Activated CD8-positive, alpha-beta T cell treated with anti-CD3 and anti-CD28 coated beads for 36 hours (primary cell): ENCODE data around the gene IL17REL. TPM values are rescaled to one million over a fixed set of nuclear protein-coding genes. Genes with fewer than 3 reads are reported as not detected.

Experiments
- ATAC-seq: fragments of 200-7000 bp; cut with Tn5 transposase; one replicate; pipeline ENCODE4 v1.10.0; 2021; ENCODE audit warnings: mild to moderate bottlenecking, moderate library complexity
- CTCF ChIA-PET: fragments of 350-600 bp; sonication (Branson Sonifier 250); formaldehyde crosslinking; loops from one replicate; lab custom pipeline; 2021; ENCODE audit warnings: antibody characterized with exemption; lab: Charles Lee
- POLR2A ChIA-PET: fragments of 350-600 bp; sonication (Branson Sonifier 250); formaldehyde crosslinking; loops from one replicate; lab custom pipeline; 2021; ENCODE audit warnings: antibody characterized with exemption; lab: Charles Lee
- DNase-seq: peaks from one replicate; pipeline ENCODE4 v3.0.0-alpha.2; 2020
- H3K27ac Mint-ChIP-seq: one replicate; pipeline ENCODE4 v1.8.0; 2021; ENCODE audit warnings: mild to moderate bottlenecking, mixed read lengths
- H3K27me3 Mint-ChIP-seq: one replicate; pipeline ENCODE4 v1.8.0; 2021; ENCODE audit warnings: mixed read lengths
- H3K36me3 Mint-ChIP-seq: one replicate; pipeline ENCODE4 v1.8.0; 2021; ENCODE audit warnings: low read depth, mixed read lengths
- H3K4me1 Mint-ChIP-seq: one replicate; pipeline ENCODE4 v1.8.0; 2021; ENCODE audit warnings: low read depth, mixed read lengths
- H3K4me3 Mint-ChIP-seq: one replicate; pipeline ENCODE4 v1.8.0; 2021; ENCODE audit warnings: mild to moderate bottlenecking, moderate library complexity, mixed read lengths
- H3K9me3 Mint-ChIP-seq: one replicate; pipeline ENCODE4 v1.8.0; 2021; ENCODE audit warnings: mixed read lengths
- intact Hi-C: fragments of 100-400 bp; cut with micrococcal nuclease; formaldehyde crosslinking; loops from one replicate; pipeline ENCODE4 v1.10.0; 2022
- total RNA-seq, 2 experiments: library from RNA; stranded (reverse); gene quantifications; one replicate each; pipeline ENCODE4 v1.2.3, GENCODE V29; 2021
- TF ChIP-seq, protein P1 (sequence below): fragments of 200-600 bp; IDR thresholded peaks from one replicate; pipeline ENCODE4 v1.8.0; 2022; ENCODE audit warnings: antibody characterized with exemption, mild to moderate bottlenecking

IL17REL gene
- total RNA-seq, 2 experiments from 2014 or later = 0.14 TPM; not detected in 1

DNA sequence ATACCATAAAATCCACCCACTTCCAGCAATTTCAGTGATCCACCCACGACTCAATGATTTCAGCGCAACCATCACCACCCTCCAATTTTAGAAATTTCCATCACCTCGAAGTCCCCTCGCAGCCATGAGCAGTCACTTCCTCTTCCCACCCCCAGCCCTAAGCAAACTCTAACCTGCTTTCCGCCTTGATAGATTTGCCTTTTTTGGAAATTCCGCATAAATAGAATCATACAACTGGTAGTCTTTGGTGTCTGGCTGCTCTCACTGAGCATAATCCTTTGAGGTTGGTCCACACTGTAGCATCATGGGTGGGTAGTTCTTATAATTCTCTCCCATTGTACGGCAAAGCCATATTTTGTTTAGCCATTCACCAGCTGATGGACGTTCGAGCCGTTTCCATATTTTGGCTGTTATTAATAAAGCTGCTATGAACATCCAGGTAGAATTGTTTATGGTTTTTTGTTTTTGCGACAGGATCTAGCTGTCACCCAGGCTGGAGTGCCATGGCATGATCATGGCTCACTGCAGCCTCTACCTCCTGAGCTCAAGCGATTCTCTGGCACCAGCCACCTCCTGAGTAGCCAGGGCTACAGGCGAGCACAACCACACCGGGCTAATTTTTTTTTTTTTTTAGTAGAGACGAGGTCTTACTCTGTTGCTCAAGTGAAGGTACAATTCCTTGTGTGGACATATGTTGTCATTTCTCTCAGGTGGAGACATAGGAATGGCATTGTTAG is 36.0 kb downstream of the IL17REL start:
- intact Hi-C loops = no loop called here
- H3K36me3 Mint-ChIP-seq = peaks cover 31% of the 10 kb centered on the region
- DNase-seq = peak; percentile 79
- POLR2A ChIA-PET = interaction anchor here (0.7 to 1.4 kb wide), 4 partner anchors 9 to 215 kb away, joined by 3 to 7 read pairs (median 4); no protein-coding TSS in a partner anchor
- H3K4me3 Mint-ChIP-seq = peak overlapping the region; percentile 1
- peak; percentile 62 for ATAC-seq
- H3K9me3 Mint-ChIP-seq = peaks cover 27% of the 10 kb centered on the region
- peak overlapping the region; percentile 96 for H3K27ac Mint-ChIP-seq
- CTCF ChIA-PET = interaction anchor here (0.7 to 1.6 kb wide), 4 partner anchors 9 to 54 kb away, joined by 3 to 9 read pairs (median 4); no protein-coding TSS in a partner anchor
- TF ChIP-seq, protein P1, sequence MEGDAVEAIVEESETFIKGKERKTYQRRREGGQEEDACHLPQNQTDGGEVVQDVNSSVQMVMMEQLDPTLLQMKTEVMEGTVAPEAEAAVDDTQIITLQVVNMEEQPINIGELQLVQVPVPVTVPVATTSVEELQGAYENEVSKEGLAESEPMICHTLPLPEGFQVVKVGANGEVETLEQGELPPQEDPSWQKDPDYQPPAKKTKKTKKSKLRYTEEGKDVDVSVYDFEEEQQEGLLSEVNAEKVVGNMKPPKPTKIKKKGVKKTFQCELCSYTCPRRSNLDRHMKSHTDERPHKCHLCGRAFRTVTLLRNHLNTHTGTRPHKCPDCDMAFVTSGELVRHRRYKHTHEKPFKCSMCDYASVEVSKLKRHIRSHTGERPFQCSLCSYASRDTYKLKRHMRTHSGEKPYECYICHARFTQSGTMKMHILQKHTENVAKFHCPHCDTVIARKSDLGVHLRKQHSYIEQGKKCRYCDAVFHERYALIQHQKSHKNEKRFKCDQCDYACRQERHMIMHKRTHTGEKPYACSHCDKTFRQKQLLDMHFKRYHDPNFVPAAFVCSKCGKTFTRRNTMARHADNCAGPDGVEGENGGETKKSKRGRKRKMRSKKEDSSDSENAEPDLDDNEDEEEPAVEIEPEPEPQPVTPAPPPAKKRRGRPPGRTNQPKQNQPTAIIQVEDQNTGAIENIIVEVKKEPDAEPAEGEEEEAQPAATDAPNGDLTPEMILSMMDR = no peak
- H3K4me1 Mint-ChIP-seq = peaks cover 34% of the 10 kb centered on the region
- no peaks in the 10 kb centered on the region for H3K27me3 Mint-ChIP-seq

DNA sequence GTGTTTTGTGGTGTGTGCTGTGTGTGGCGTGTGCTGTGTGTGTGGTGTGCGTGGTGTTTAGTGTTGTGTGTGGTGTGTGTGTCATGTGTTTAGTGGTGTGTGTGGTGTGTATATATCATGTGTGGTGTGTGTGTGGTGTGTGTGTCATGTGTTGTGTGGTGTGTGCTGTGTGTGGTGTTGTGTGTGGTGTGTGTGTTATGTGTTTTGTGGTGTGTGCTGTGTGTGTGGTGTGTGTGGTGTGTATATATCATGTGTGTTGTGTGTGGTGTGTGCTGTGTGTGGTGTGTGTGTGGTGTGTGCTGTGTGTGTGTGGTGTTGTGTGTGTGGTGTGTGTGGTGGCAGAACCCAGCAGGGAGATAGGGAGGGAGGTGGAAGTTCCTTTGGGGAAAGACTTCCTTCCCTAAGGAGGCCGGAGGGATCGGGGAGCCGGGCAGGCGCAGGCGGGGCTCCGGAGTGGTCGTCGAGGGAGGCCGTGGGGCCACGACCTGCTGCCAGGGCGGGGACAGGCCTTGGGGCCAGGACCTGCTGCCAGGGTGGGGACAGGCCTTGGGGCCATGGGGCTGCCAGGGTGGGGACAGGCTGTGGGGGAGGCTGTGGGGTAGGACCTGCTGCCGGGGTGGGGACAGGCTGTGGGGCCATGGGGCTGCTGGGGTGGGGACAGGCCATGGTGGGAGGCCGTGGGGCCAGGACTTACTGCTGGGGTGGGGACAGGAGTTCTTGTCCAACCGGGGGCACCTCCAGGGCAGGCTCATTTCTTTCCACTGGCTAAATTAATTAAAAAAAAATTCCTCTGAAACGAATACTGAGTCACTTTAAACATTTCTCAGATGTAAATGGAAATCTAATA is 36.8 kb downstream of the IL17REL start:
- peak; percentile 80 for DNase-seq
- ATAC-seq = peak; percentile 60
- H3K27ac Mint-ChIP-seq = peak overlapping the region; percentile 96
- ChIA-PET CTCF (interaction anchor here (0.7 to 1.6 kb wide), 4 partner anchors 10 to 55 kb away, joined by 3 to 9 read pairs (median 4); no protein-coding TSS in a partner anchor), POLR2A (interaction anchor here (0.7 to 1.4 kb wide), 3 partner anchors 8 to 216 kb away, joined by 3 to 7 read pairs (median 4); no protein-coding TSS in a partner anchor)
- peaks cover 22% of the 10 kb centered on the region for H3K9me3 Mint-ChIP-seq
- peaks cover 34% of the 10 kb centered on the region for H3K4me1 Mint-ChIP-seq
- H3K27me3 Mint-ChIP-seq = no peaks in the 10 kb centered on the region
- H3K36me3 Mint-ChIP-seq = peaks cover 30% of the 10 kb centered on the region
- H3K4me3 Mint-ChIP-seq = peak overlapping the region; percentile 55
- intact Hi-C loops = no loop called here
- TF ChIP-seq, protein P1 = no peak

DNA sequence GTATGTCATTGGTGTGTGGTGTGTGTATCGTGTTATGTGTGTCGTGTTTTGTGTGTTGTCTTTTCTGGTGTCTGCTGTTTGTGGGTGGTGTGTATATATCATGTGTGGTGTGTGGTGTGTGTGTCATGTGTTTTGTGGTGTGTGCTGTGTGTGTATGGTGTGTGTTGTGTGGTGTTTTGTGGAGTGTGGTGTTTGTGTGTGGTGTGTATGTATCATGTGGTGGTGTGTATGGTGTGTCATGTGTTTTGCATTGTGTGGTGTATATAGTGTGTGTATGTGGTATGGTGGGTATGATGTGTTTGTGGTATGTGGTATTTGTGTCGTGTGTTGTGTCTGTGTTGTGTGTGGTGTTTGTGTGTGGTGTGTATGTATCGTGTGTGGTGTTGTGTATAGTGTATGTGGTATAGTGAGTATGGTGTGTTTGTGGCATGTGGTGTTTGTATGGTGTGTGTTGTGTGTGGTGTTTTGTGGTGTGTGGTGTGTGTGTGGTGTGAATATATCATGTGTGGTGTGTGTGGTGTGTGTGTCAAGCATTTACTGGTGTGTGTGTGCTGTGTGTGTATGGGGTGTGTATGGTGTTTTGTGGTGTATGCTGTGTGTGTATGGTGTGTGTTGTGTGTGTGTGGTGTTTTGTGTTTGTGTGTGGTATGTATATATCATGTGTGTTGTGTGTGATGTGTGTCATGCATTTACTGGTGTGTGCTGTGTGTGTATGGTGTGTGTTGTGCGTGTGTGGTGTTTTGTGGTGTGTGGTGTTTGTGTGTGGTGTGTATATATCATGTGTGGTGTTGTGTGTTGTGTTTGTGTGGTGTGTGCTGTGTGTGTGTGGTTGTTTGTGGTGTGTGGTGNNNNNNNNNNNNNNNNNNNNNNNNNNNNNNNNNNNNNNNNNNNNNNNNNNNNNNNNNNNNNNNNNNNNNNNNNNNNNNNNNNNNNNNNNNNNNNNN is 39.3 kb downstream of the IL17REL start:
- H3K27me3 Mint-ChIP-seq = no peaks in the 10 kb centered on the region
- H3K4me3 Mint-ChIP-seq = no peak overlapping the region
- CTCF ChIA-PET = no interaction called here
- no peak for ATAC-seq
- DNase-seq = no peak
- H3K36me3 Mint-ChIP-seq = peaks cover 17% of the 10 kb centered on the region
- TF ChIP-seq, protein P1 = no peak
- peaks cover 8% of the 10 kb centered on the region for H3K9me3 Mint-ChIP-seq
- POLR2A ChIA-PET = no interaction called here
- peaks cover 36% of the 10 kb centered on the region for H3K4me1 Mint-ChIP-seq
- intact Hi-C loops = loop anchor here (5.0 kb wide), 1 partner anchor 44 kb away; no protein-coding TSS in a partner anchor
- no peak overlapping the region for H3K27ac Mint-ChIP-seq

DNA sequence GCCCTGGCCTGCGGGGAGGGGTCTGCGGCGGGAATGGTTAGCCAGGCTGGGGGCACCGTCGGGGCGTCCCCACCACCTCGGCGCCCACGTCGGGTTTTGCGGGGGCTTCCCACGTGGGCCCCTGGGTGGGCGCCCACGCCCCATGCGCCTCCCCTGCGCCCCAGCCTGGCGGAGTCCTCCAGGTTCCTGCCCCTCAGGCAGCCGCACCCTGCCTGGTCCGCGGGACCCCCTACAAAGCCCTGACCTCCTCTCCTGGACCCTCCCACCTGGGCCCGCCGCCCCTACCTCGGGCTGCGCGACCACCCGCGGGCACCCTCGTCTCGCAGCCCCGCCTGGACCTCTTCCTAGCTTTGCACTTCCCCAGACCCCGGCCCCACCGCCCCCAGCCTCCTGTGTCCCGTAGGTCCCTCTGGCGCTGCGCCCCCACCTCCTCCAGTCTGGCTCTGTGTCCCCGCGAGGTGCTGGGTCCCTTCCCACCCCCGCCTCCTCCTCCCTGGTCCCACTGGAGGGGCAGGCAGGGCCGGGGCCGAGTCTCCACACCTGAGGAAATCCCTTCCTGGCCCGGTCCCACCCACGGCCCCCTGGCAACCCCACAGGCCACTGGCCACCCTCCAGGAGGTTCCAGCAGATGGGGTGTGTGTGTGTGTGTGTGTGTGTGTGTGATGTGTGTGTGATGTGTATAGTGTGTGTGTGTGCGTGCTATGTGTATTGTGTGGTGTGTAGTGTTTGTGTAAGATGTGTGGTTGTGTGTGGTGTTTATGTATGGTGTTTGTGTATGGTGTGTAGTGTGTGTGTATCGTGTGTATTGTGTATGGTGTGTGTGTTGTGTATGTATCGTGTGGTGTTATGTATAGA is 40.2 kb downstream of the IL17REL start:
- peaks cover 4% of the 10 kb centered on the region for H3K9me3 Mint-ChIP-seq
- no peak overlapping the region for H3K27ac Mint-ChIP-seq

More for the DNA sequence above, 40.2 kb downstream of the IL17REL start:
- ChIA-PET POLR2A (interaction anchor here (0.6 to 4.3 kb wide), 10 partner anchors 11 to 131 kb away, joined by 3 to 63 read pairs (median 5); partner anchors contain the start of genes IL17REL and PIM3), CTCF (interaction anchor here (0.9 kb wide), 1 partner anchor 36 kb away, joined by 3 read pairs; no protein-coding TSS in a partner anchor)
- H3K27me3 Mint-ChIP-seq = no peaks in the 10 kb centered on the region
- ATAC-seq (no peak), DNase-seq (peak; percentile 50)
- H3K36me3 Mint-ChIP-seq = peaks cover 11% of the 10 kb centered on the region
- H3K4me3 Mint-ChIP-seq = no peak overlapping the region
- TF ChIP-seq, protein P1 = no peak
- intact Hi-C loops = loop anchor here (5.0 kb wide), 1 partner anchor 45 kb away; no protein-coding TSS in a partner anchor
- peaks cover 37% of the 10 kb centered on the region for H3K4me1 Mint-ChIP-seq
